ENCODE results near the gene DCDC1. TPM values are rescaled to one million over a fixed set of nuclear protein-coding genes. Genes with fewer than 3 reads are reported as not detected.

DCDC1 gene
- total RNA-seq, 2 donors from 2014 or later = not detected

GRCh38 chr11:31397239-31397834, 27.8 kb upstream of the DCDC1 start:
- H3K36me3 ChIP-seq = no peaks in the 10 kb centered on the region
- no peak overlapping the region for H3K4me3 ChIP-seq
- no peak for DNase-seq
- no peaks in the 10 kb centered on the region for H3K4me1 ChIP-seq
- no peaks in the 10 kb centered on the region for H3K9me3 ChIP-seq
- peak; percentile 41 for TF ChIP-seq CTCF (IDR thresholded peaks at IDR 0.05)
- H3K27me3 ChIP-seq = no peaks in the 10 kb centered on the region
- intact Hi-C loops (cut with DNase I) = loop anchor here (5.0 kb wide), 1 partner anchor 475 kb away; no protein-coding TSS in a partner anchor
- H3K9ac ChIP-seq (ENCODE audit: low read depth in 2 of 2, low read length in 2 of 2) = no peak overlapping the region
- H3K27ac ChIP-seq = no peak overlapping the region

- no peaks in the 10 kb centered on the region for H3K4me1 ChIP-seq
- no peaks in the 10 kb centered on the region for H3K27me3 ChIP-seq
- no peaks in the 10 kb centered on the region for H3K9me3 ChIP-seq
- no peak for DNase-seq
- intact Hi-C loops (cut with DNase I) = no loop called here
- no peak overlapping the region for H3K27ac ChIP-seq
- no peak overlapping the region for H3K9ac ChIP-seq (ENCODE audit: low read depth in 2 of 2, low read length in 2 of 2)
- no peak for TF ChIP-seq CTCF (IDR thresholded peaks at IDR 0.05)
- no peaks in the 10 kb centered on the region for H3K36me3 ChIP-seq
- no peak overlapping the region for H3K4me3 ChIP-seq
These were observed 17.8 kb upstream of the DCDC1 start for GRCh38 chr11:31387379-31387778.

GRCh38 chr11:31383116-31383515, 13.6 kb upstream of the DCDC1 start:
- no peak for DNase-seq
- intact Hi-C loops (cut with DNase I) = no loop called here
- Histone ChIP-seq H3K36me3 (no peaks in the 10 kb centered on the region), H3K9me3 (no peaks in the 10 kb centered on the region), H3K4me3 (no peak overlapping the region), H3K9ac (ENCODE audit: low read depth in 2 of 2, low read length in 2 of 2) (no peak overlapping the region), H3K27me3 (no peaks in the 10 kb centered on the region), H3K4me1 (no peaks in the 10 kb centered on the region), H3K27ac (no peak overlapping the region)
- no peak for TF ChIP-seq CTCF (IDR thresholded peaks at IDR 0.05)

GRCh38 chr11:31375879-31376278, 6.3 kb upstream of the DCDC1 start:
- intact Hi-C loops (cut with DNase I) = no loop called here
- no peak overlapping the region for H3K27ac ChIP-seq
- no peak for TF ChIP-seq CTCF (IDR thresholded peaks at IDR 0.05)
- no peak overlapping the region for H3K9ac ChIP-seq (ENCODE audit: low read depth in 2 of 2, low read length in 2 of 2)
- no peak for DNase-seq
- H3K9me3 ChIP-seq = no peaks in the 10 kb centered on the region
- no peaks in the 10 kb centered on the region for H3K4me1 ChIP-seq
- no peaks in the 10 kb centered on the region for H3K27me3 ChIP-seq
- H3K36me3 ChIP-seq = no peaks in the 10 kb centered on the region
- H3K4me3 ChIP-seq = no peak overlapping the region

GRCh38 chr11:31366795-31367194, 2.7 kb downstream of the DCDC1 start:
- no peak for DNase-seq
- Histone ChIP-seq H3K4me1 (no peaks in the 10 kb centered on the region), H3K27ac (no peak overlapping the region), H3K9ac (ENCODE audit: low read depth in 2 of 2, low read length in 2 of 2) (no peak overlapping the region), H3K36me3 (no peaks in the 10 kb centered on the region), H3K9me3 (no peaks in the 10 kb centered on the region), H3K27me3 (no peaks in the 10 kb centered on the region), H3K4me3 (no peak overlapping the region)
- intact Hi-C loops (cut with DNase I) = no loop called here
- no peak for TF ChIP-seq CTCF (IDR thresholded peaks at IDR 0.05)
